Gastrocnemius medialis (tissue), 4 donors: Measurements from ENCODE around the gene TNS1. TPM values are rescaled to one million over a fixed set of nuclear protein-coding genes. Genes with fewer than 3 reads are reported as not detected.
A peak's percentile ranks its signal among the peaks of the same experiment; 100 is the strongest.

Experiments used
- ATAC-seq, 2 donors: fragments of 150-250 bp; one replicate each; pipeline ENCODE4 v1.9.1; 2016
- DNase-seq, 2 donors: peaks; one replicate each; pipeline ENCODE4 v3.0.0-alpha.2; 2019
- H3K27ac ChIP-seq, 4 donors: fragments of 200-600 bp; sonication (generic); 1 replicate in 1 of 4; 2 replicates in 3 of 4; pipeline ENCODE4 v1.5.1; 2016 to 2018; ENCODE audit warnings: mild to moderate bottlenecking in 2 of 4, moderate library complexity in 1 of 4
- H3K27me3 ChIP-seq, 3 donors: fragments of 200-600 bp; sonication (generic) in 2 of 3; 1 replicate in 1 of 3; 2 replicates in 2 of 3; pipeline versions ENCODE4 v1.5.1 to v1.6.0; 2016 to 2019; ENCODE audit warnings: mild to moderate bottlenecking in 1 of 3, moderate library complexity in 1 of 3
- H3K36me3 ChIP-seq, 2 donors: fragments of 200-600 bp; sonication (generic) in 1 of 2; one replicate each; pipeline ENCODE4 v1.5.1; 2017 to 2018
- H3K4me1 ChIP-seq, 2 donors: fragments of 200-600 bp; sonication (generic) in 1 of 2; one replicate each; pipeline ENCODE4 v1.5.1; 2016 to 2017; ENCODE audit warnings: mild to moderate bottlenecking in 2 of 2
- H3K4me3 ChIP-seq, 4 donors: fragments of 200-600 bp; sonication (generic) in 3 of 4; 1 replicate in 1 of 4; 2 replicates in 3 of 4; pipeline ENCODE4 v1.5.1; 2016 to 2019; ENCODE audit warnings: mild to moderate bottlenecking in 2 of 4
- H3K9me3 ChIP-seq, 3 donors: fragments of 200-600 bp; sonication (generic) in 2 of 3; 1 replicate in 1 of 3; 2 replicates in 2 of 3; pipeline ENCODE4 v1.5.1; 2016 to 2019
- POLR2A ChIP-seq, 2 donors: fragments of 450-650 bp; IDR thresholded peaks; one replicate each; pipeline ENCODE4 v1.6.1; 2017; ENCODE audit warnings: antibody characterized with exemption in 2 of 2, mild to moderate bottlenecking in 2 of 2, moderate library complexity in 2 of 2
- in situ Hi-C, 4 donors: fragments of 200-750 bp; cut with MboI; loops; one replicate each; pipeline versions ENCODE4 v1.15.0 to v1.8.0; 2017; ENCODE audit warnings: low sequenced_read_pairs in 4 of 4
- intact Hi-C: fragments of 100-400 bp; cut with DNase I; formaldehyde crosslinking; loops from one replicate; pipeline ENCODE4 v1.15.1; 2023; ENCODE audit warnings: low total_unique reads
- total RNA-seq, 4 donors: library from RNA; depleted of rRNA; stranded (reverse); fragments of >200 nt; gene quantifications; one replicate each; pipeline versions ENCODE4 v1.1.0 to v1.2.3, GENCODE V29; 2016
- TF ChIP-seq, protein P1 (sequence below), 5 experiments: fragments of 450-650 bp in 3 of 5; fragments of 200-600 bp in 2 of 5; sonication (generic) in 2 of 5; IDR thresholded peaks in 4 of 5; conservative IDR thresholded peaks in 1 of 5; 1 replicate in 4 of 5; 2 replicates in 1 of 5; pipeline ENCODE4 v1.5.1; 2016 to 2019; ENCODE audit warnings: antibody characterized with exemption in 5 of 5, mild to moderate bottlenecking in 3 of 5, moderate library complexity in 3 of 5

The TNS1 gene
- total RNA-seq, 4 donors from 2014 or later, result 407 to 670 (median 484) TPM

DNA sequence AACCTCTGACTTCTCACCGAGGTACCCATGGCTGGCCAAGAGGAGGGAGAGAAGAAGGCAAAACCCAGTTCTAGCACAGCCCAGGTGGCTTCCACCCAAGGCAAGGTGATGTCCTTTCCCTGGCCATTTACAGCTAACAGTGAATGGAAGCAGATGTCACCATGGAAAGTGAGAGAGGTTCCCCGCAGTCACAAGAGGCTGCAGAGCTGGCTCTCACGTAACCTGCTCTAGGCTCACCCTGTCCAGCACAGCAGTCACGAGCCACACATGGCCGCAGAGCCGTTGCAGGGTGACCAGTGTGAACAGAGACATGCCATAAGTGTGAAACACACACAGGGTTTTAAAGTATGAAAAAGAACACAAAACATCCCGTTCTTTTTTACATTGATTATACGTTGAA lies 169.4 kb downstream of the TNS1 start:
- no peaks in the 10 kb centered on the region for H3K27me3 ChIP-seq
- ATAC-seq, result peak; percentile 19 to 27
- H3K4me3 ChIP-seq, result no peak overlapping the region
- H3K4me1 ChIP-seq, result peaks cover 96% of the 10 kb centered on the region in 2 donors
- no peaks in the 10 kb centered on the region for H3K9me3 ChIP-seq
- in situ Hi-C loops, result no loop called here
- H3K36me3 ChIP-seq, result peaks cover 0 to 61% of the 10 kb centered on the region in 2 donors
- intact Hi-C loops, result loop anchor here (5.0 to 10.0 kb wide), 4 partner anchors 36 to 1591 kb away; no protein-coding TSS in a partner anchor
- peak; percentile 80 to 92 for DNase-seq
- H3K27ac ChIP-seq, result peak overlapping the region; percentile 99 to 100 (median 99)
- TF ChIP-seq, protein P1, sequence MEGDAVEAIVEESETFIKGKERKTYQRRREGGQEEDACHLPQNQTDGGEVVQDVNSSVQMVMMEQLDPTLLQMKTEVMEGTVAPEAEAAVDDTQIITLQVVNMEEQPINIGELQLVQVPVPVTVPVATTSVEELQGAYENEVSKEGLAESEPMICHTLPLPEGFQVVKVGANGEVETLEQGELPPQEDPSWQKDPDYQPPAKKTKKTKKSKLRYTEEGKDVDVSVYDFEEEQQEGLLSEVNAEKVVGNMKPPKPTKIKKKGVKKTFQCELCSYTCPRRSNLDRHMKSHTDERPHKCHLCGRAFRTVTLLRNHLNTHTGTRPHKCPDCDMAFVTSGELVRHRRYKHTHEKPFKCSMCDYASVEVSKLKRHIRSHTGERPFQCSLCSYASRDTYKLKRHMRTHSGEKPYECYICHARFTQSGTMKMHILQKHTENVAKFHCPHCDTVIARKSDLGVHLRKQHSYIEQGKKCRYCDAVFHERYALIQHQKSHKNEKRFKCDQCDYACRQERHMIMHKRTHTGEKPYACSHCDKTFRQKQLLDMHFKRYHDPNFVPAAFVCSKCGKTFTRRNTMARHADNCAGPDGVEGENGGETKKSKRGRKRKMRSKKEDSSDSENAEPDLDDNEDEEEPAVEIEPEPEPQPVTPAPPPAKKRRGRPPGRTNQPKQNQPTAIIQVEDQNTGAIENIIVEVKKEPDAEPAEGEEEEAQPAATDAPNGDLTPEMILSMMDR (IDR thresholded peaks at IDR 0.05 in 4 of 5, conservative IDR thresholded peaks at IDR 0.05 in 1 of 5), result no peak
- peak in 1 of 2 donors; percentile 22 for TF ChIP-seq POLR2A (IDR thresholded peaks at IDR 0.05)

DNA sequence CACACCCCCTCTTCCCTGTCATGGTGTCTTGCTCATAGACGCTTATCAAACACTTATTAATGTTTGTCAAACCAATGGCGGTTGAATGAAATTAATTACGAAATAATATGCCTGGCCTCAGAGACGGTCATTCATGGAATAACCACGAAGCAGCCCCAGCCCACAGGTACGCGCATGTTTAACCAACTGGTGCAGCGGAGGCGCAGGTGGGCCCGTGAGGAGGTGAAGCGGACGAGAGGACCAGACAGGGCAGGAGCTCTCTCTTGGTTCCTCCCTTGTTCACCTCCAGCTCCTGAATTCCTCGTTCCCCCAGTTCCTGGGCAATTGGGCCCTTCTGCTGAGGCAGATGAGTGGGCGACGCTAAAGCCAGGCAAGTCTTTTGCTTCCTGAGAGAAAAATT lies 169.8 kb downstream of the TNS1 start:
- in situ Hi-C loops, result no loop called here
- H3K4me1 ChIP-seq, result peaks cover 96% of the 10 kb centered on the region in 2 donors
- H3K27ac ChIP-seq, result peak overlapping the region; percentile 99 to 100 (median 99)
- no peaks in the 10 kb centered on the region for H3K27me3 ChIP-seq
- H3K36me3 ChIP-seq, result peaks cover 0 to 61% of the 10 kb centered on the region in 2 donors
- ATAC-seq, result no peak
- no peaks in the 10 kb centered on the region for H3K9me3 ChIP-seq
- DNase-seq, result no peak
- TF ChIP-seq, protein P1 (IDR thresholded peaks at IDR 0.05 in 4 of 5, conservative IDR thresholded peaks at IDR 0.05 in 1 of 5), result no peak
- no peak for TF ChIP-seq POLR2A (IDR thresholded peaks at IDR 0.05)
- intact Hi-C loops, result loop anchor here (5.0 to 10.0 kb wide), 4 partner anchors 36 to 1592 kb away; no protein-coding TSS in a partner anchor
- H3K4me3 ChIP-seq, result no peak overlapping the region

DNA sequence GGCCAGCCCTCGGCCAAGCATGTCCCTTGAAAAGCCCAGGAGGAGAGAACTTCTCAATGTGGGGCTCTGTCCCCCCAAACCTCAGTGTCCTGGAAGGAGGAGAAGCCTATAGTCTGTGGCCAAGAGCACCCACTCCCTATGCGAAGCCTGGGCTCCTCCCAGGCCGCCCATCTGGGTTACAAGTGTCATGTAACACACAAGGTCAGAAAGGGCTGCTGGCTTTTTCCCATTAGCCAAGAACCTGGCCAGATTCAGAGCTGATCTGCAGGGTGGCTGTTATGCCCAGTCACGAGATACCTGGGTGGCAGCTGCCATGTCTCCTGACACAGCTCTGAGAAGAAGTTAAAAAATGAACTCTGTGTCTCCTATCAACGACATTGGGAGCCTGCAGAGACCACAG lies 170.7 kb downstream of the TNS1 start:
- Histone ChIP-seq H3K27me3 (no peaks in the 10 kb centered on the region), H3K4me3 (peak overlapping the region in 1 of 4 donors; percentile 32), H3K27ac (peak overlapping the region; percentile 99 to 100 (median 99)), H3K36me3 (peaks cover 0 to 61% of the 10 kb centered on the region in 2 donors), H3K9me3 (no peaks in the 10 kb centered on the region), H3K4me1 (peaks cover 96% of the 10 kb centered on the region in 2 donors)
- ATAC-seq (peak; percentile 45 to 57), DNase-seq (peak; percentile 95 to 97)
- intact Hi-C loops, result loop anchor here (5.0 to 10.0 kb wide), 4 partner anchors 35 to 1593 kb away; no protein-coding TSS in a partner anchor
- TF ChIP-seq, protein P1 (IDR thresholded peaks at IDR 0.05 in 4 of 5, conservative IDR thresholded peaks at IDR 0.05 in 1 of 5), result no peak
- TF ChIP-seq POLR2A (IDR thresholded peaks at IDR 0.05), result peak; percentile 51 to 63
- in situ Hi-C loops, result no loop called here

DNA sequence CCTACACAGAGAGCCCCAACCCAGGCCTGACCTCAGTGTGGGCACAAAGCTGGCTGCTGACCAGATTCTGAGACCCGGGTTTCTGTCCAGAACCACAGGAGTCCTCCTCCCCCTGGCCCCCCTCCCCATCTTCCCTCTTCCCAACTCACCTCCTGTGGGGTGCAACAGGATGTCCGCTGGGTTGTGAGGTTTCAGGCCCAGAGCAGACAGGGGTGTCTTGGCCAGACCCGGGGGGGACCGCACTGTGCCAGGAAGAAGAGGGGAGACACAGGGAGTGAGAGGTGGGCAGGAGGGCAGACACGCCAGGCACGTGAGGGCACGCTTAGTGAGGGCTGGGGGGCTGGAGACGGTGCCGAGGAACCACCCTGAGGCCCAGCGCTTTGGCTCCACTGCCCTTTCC lies 171.5 kb downstream of the TNS1 start:
- in situ Hi-C loops, result no loop called here
- ATAC-seq (no peak), DNase-seq (no peak)
- no peak for TF ChIP-seq POLR2A (IDR thresholded peaks at IDR 0.05)
- TF ChIP-seq, protein P1 (IDR thresholded peaks at IDR 0.05 in 4 of 5, conservative IDR thresholded peaks at IDR 0.05 in 1 of 5), result no peak
- intact Hi-C loops, result loop anchor here (5.0 to 10.0 kb wide), 4 partner anchors 34 to 1593 kb away; no protein-coding TSS in a partner anchor
- H3K36me3 ChIP-seq, result peaks cover 0 to 60% of the 10 kb centered on the region in 2 donors
- H3K4me1 ChIP-seq, result peaks cover 96% of the 10 kb centered on the region in 2 donors
- no peaks in the 10 kb centered on the region for H3K9me3 ChIP-seq
- peak overlapping the region; percentile 99 to 100 (median 99) for H3K27ac ChIP-seq
- H3K27me3 ChIP-seq, result no peaks in the 10 kb centered on the region
- no peak overlapping the region for H3K4me3 ChIP-seq
